ENCODE data around the gene ARAP2. TPM values are rescaled to one million over a fixed set of nuclear protein-coding genes. Genes with fewer than 3 reads are reported as not detected.

The ARAP2 gene
- total RNA-seq, 1 donor from 2014 or later, result 9.2 TPM

GRCh38 chr4:36251983-36252382 is 7.7 kb upstream of the ARAP2 start:
- Mint-ChIP-seq H3K36me3 (ENCODE audit: insufficient read depth) (no peaks in the 10 kb centered on the region), H3K4me1 (ENCODE audit: low read depth) (no peaks in the 10 kb centered on the region), H3K9me3 (ENCODE audit: low read depth) (no peaks in the 10 kb centered on the region), H3K4me3 (ENCODE audit: low read depth) (no peak overlapping the region), H3K27ac (no peak overlapping the region), H3K27me3 (peaks cover 4% of the 10 kb centered on the region)
- TF ChIP-seq CTCF (IDR thresholded peaks at IDR 0.05; ENCODE audit: unreplicated experiment), result no peak
- DNase-seq (ENCODE audit: low spot score, unreplicated experiment), result no peak

- Mint-ChIP-seq H3K27me3 (peaks cover 11% of the 10 kb centered on the region), H3K4me1 (ENCODE audit: low read depth) (no peaks in the 10 kb centered on the region), H3K9me3 (ENCODE audit: low read depth) (no peaks in the 10 kb centered on the region), H3K36me3 (ENCODE audit: insufficient read depth) (no peaks in the 10 kb centered on the region), H3K4me3 (ENCODE audit: low read depth) (no peak overlapping the region), H3K27ac (no peak overlapping the region)
- DNase-seq (ENCODE audit: low spot score, unreplicated experiment), result no peak
- TF ChIP-seq CTCF (IDR thresholded peaks at IDR 0.05; ENCODE audit: unreplicated experiment), result no peak
Observed at GRCh38 chr4:36249610-36250009, 5.3 kb upstream of the ARAP2 start.

- H3K27ac Mint-ChIP-seq, result peak overlapping the region; percentile 92
- H3K4me3 Mint-ChIP-seq (ENCODE audit: low read depth), result peak overlapping the region; percentile 83
Observed at GRCh38 chr4:36243355-36244256, 708 bp downstream of the ARAP2 start.

GRCh38 chr4:36242629-36243354 is 1.5 kb downstream of the ARAP2 start:
- Mint-ChIP-seq H3K4me1 (ENCODE audit: low read depth) (peaks cover 24% of the 10 kb centered on the region), H3K9me3 (ENCODE audit: low read depth) (peaks cover 8% of the 10 kb centered on the region), H3K27me3 (peaks cover 11% of the 10 kb centered on the region), H3K27ac (no peak overlapping the region), H3K4me3 (ENCODE audit: low read depth) (peak overlapping the region; percentile 83), H3K36me3 (ENCODE audit: insufficient read depth) (no peaks in the 10 kb centered on the region)
- TF ChIP-seq CTCF (IDR thresholded peaks at IDR 0.05; ENCODE audit: unreplicated experiment), result no peak
- no peak for DNase-seq (ENCODE audit: low spot score, unreplicated experiment)

More at GRCh38 chr4:36243355-36244256, 708 bp downstream of the ARAP2 start:
- H3K9me3 Mint-ChIP-seq (ENCODE audit: low read depth), result peaks cover 4% of the 10 kb centered on the region
- H3K36me3 Mint-ChIP-seq (ENCODE audit: insufficient read depth), result no peaks in the 10 kb centered on the region
- TF ChIP-seq CTCF (IDR thresholded peaks at IDR 0.05; ENCODE audit: unreplicated experiment), result no peak
- H3K27me3 Mint-ChIP-seq, result peaks cover 11% of the 10 kb centered on the region
- peaks cover 24% of the 10 kb centered on the region for H3K4me1 Mint-ChIP-seq (ENCODE audit: low read depth)
- no peak for DNase-seq (ENCODE audit: low spot score, unreplicated experiment)

DNA sequence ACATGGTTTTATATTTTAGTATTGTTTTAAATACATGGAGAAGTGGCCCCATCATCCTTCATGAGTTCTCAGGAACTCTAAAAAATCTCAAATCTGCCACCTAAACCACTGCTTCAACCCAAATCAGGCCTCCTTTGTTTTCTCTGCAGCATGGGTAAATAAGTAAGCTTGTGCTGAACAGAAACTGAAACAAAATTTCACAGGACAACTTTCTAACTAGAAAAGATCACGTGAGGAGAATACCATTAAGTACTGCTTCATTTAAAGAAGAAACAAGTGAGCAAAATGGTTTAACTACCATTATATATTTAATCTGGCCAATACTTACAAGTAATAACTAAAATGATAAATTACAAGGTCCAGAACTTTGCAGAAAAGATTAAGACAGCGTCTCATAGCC is 2.5 kb downstream of the ARAP2 start:
- Mint-ChIP-seq H3K27ac (no peak overlapping the region), H3K4me3 (ENCODE audit: low read depth) (no peak overlapping the region), H3K4me1 (ENCODE audit: low read depth) (peaks cover 24% of the 10 kb centered on the region)

More for the DNA sequence above, 2.5 kb downstream of the ARAP2 start:
- no peak for TF ChIP-seq CTCF (IDR thresholded peaks at IDR 0.05; ENCODE audit: unreplicated experiment)
- Mint-ChIP-seq H3K9me3 (ENCODE audit: low read depth) (peaks cover 8% of the 10 kb centered on the region), H3K27me3 (peaks cover 7% of the 10 kb centered on the region), H3K36me3 (ENCODE audit: insufficient read depth) (no peaks in the 10 kb centered on the region)
- DNase-seq (ENCODE audit: low spot score, unreplicated experiment), result no peak

Data from progenitor cell of endocrine pancreas (in vitro differentiated cells).